Stimulated activated CD8-positive, alpha-beta memory T cell treated with anti-CD3 and anti-CD28 coated beads, Interleukin-7, amount 100 ng/mL, for 4 hours (primary cell): Measurements from ENCODE around the gene ZMIZ2.

ENCODE experiments used
- DNase-seq, 2 donors: peaks; one replicate each; pipeline ENCODE4 v3.0.0-alpha.2; 2020; ENCODE audit warnings: low read depth in 2 of 2

Gene ZMIZ2

DNA sequence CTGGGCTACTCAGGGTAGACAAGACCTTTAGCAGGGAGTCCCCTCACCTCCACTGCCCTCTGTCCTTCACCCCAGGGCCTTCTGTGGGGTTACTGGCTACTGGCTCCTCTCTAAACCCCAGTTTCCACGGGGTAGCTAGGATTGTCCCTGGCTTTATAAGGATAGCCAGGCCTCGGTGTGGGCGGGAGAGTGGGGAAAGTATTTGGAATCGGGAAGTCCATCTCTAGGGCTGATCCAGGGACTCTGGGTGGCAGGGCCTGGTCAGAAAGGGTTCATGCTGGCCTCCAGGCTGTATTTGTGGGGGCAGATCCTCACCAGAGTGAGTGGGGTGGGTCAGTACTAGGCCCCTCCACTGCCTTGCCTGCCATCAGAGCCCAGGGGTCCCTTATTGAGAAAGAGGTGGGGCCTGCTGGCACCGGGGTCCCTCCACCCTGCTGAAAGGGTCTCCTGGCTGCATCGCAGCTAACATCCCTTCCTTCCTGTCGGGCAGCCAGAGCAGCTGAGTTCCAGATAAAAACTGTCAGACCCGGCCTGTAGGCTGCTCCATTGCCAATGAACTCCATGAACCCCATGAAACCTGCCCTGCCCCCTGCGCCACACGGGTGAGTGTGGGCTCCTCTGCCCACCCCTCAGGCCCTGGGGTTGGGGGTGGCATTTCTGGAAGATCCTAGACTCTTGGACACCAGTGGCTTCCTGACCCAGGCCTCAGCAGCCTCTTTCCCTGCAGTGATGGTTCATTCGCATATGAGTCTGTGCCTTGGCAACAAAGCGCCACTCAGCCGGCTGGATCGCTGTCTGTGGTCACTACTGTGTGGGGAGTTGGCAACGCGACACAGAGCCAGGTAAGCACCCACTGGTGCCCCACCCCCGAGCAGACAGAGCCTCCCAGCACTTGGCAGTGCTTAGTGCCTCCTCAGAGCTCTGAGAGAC is 7.3 kb downstream of the ZMIZ2 start:
- no peak for DNase-seq

DNA sequence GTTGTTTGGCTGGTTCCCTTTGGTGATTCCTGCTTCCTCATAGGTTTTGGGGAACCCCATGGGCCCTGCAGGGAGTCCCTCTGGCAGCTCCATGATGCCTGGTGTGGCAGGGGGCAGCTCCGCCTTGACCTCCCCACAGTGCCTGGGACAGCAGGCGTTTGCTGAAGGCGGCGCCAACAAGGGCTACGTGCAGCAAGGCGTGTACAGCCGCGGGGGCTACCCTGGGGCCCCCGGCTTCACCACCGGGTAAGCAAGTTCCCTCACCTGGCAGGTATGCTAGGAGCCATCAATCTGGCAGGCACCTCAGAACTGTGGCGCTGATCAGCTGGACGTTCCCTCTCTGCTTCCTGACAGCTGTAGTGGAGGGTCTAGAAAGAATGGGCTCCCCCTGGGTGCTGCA is 8.3 kb downstream of the ZMIZ2 start:
- DNase-seq = no peak

DNA sequence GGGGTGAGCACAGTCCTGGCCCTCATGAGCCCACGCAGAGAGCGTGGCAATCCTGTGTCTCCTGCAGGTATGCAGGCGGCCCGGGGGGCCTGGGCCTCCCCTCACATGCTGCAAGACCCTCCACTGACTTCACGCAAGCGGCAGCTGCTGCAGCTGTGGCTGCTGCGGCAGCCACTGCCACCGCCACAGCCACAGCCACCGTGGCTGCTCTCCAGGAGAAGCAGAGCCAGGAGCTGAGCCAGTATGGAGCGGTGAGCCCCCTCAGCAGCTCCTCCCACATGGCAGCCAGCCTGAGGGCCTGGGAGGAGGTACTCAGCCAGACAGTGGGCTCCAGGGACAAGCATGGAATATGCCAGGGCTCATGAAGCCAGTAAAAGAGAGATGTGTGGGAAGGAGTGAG is 8.7 kb downstream of the ZMIZ2 start:
- DNase-seq = no peak

DNA sequence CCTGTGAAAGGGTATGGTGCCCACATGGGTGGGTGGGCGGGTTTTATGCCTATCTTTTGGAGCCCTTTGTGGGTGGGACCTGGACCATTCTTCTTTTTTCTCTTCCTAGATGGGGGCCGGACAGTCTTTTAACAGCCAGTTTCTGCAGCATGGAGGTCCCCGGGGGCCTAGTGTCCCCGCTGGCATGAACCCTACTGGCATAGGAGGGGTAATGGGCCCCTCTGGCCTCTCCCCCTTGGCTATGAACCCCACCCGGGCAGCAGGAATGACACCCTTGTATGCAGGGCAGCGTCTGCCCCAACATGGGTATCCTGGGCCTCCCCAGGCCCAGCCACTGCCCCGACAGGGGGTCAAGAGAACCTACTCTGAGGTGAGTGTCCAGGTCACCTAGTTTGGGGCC is 9.1 kb downstream of the ZMIZ2 start:
- no peak for DNase-seq

DNA sequence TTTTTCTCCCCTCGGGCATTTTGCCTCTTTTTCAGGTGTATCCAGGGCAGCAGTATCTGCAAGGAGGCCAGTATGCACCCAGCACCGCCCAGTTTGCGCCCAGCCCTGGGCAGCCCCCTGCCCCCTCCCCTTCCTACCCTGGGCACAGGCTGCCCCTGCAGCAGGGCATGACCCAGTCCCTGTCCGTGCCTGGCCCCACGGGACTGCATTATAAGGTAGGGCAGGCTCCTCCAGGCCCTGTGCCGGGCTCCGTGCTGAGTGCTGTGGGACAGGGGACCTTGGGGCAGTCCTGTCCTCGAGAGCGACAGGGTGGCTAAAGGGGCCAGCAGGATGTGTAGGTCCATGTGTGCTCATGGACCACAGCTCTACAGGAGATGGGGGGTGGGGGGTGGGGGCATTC is 10.6 kb downstream of the ZMIZ2 start:
- no peak for DNase-seq

DNA sequence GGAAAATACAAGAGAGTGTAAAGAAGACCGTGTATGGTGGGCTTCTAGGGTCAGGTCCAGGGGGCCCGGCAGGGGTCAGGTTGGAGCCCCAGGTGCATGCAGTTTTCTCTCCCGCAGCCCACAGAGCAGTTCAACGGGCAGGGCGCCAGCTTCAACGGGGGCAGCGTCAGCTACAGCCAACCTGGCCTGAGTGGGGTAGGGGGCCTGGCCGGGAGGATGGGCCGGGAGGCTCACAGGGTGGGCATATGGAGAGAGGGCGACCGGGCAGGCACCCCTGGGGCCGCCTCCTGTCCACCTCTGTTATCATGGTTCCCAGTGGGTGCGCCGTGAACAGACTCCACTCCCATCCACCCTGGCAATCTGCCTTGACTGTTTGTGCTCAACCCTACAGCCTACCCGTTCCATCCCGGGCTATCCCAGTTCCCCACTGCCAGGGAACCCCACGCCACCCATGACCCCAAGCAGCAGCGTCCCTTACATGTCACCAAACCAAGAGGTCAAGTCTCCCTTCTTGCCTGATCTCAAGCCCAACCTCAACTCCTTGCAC is 11.5 kb downstream of the ZMIZ2 start:
- no peak for DNase-seq

DNA sequence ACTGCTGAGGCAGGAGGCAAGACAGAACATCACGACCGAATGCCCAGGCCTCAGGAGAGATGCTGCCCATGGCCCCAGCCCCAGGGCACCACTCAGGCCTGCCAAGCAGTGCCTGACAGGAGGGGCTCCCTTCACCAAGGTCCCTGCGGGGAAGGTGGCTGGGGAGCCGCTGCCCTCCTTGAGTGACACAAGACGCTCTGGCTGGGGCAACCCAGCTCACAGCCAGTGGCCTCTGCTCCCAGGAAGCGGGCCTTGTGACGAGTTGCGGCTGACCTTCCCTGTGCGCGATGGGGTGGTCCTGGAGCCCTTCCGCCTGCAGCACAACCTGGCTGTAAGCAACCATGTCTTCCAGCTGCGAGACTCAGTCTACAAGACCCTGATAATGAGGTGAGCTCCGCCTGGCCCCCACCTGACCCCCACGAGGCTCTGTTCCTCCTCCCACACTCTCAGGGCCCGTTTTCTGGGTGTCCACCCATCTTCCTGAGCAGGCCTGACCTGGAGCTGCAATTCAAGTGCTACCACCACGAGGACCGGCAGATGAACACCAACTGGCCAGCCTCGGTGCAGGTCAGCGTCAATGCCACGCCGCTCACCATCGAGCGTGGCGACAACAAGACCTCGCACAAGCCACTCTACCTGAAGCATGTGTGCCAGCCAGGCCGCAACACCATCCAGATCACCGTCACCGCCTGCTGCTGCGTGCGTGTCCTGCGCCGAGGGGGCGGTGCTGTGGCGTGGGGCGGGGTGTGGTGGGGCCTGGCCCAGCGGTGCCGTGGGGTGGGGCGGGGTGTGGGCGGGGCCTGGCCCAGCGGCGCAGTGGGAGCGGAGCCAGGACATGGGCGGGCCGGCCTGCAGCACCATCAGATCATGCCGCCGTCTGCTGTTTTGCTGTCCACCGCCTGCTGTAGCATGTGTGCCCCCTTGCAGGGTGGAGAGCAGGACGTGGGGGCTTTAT is 12.8 kb downstream of the ZMIZ2 start:
- no peak for DNase-seq

DNA sequence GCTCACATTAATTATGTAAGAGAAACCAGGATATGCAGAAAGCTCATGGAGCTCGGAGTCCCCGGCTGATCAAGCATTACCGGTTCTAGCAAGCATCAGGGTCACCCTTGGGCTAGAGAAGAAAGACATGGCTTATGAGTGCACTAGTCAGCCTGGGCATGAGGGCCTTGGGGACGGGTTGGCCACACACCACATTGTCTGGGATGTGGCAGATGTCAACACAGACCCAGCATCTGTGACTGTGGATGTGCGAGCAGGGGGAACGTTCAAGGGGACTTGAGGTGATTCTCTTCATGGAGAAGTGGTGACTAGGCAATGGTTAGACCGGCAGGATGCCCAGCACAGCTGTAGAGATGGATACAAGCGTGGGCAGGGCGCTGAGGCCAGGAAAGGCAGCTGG is 13.7 kb downstream of the ZMIZ2 start:
- DNase-seq = no peak

DNA sequence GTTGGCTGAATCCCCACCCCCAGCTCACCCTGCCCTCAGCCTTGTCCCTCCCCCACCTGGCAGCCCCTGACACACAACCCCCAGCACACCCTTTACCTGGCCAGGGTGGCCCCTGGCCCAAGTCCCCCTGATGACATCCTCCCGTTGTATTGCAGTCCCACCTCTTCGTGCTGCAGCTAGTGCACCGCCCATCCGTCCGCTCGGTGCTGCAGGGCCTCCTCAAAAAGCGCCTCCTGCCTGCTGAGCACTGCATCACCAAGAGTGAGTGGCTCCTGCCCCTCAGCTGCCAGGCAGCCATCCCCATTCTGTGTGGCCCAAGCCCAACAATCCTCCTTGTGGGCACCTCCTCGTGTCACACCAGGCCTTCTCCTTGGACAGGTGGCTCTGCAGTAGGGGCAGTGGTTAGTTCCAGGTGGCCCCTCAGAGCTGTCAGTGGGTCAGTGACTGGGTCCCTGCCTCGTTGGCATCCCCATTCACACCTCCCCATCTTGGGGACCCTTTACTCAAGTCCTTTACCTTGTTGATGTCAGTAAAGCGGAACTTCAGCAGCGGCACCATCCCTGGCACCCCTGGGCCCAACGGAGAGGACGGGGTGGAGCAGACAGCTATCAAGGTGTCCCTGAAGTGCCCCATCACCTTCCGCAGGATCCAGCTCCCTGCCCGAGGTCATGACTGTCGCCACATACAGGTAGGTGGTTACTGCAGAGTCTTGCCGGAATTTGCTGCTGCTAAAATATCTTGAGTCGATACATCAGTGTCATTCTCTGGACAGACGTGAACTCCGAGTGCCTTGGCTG is 14.3 kb downstream of the ZMIZ2 start:
- DNase-seq = no peak

DNA sequence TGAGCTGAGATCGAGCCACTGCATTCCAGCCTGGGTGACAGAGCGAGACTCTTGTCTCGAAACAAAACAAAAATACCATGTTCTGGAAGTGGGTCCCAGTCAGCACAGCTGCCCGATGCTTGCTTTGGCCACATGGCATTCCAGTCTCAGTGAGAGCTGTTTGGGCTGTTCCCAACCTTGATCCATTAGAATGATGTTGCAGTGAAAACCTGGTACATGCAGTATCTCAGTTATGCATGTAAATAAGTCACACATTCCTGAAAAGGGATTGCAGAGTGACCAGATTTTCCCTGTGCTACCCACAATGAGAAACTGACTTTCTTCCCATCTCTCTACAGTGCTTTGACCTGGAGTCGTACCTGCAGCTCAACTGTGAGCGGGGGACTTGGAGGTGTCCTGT is 15.4 kb downstream of the ZMIZ2 start:
- no peak for DNase-seq

DNA sequence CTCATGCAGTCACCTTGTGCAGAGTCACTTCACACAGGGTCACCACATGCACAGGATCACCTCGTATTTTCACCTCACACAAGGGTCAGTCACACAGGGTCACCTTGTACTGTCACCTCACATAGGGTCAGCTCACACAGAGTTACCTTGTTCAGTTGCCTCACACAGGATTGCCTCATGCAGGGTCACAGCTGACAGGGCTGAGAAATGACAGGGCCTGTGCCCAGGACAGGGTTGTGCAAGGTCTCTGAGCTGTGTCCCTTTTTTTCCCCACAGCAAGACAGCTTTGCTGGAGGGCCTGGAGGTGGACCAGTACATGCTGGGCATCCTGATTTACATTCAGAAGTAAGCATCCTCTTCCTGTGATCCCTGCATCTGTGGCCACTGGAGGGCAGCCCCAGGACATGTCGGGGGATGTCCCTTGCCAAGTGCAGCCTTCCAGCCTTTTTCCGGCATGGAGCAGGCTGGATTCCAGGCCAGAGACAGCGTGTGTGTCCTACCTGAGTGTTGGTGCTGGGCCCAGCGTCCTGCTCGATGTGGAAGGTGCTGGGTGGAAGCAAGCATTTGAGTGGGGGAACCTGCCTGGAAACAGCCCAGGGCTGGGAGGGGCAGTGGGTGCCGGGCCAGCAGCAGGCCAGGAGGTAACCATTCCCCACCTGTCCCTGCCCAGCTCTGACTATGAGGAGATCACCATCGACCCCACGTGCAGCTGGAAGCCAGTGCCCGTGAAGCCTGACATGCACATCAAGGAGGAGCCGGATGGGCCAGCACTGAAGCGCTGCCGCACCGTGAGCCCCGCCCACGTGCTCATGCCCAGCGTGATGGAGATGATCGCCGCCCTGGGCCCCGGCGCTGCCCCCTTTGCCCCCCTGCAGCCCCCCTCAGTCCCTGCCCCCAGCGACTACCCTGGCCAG is 16.3 kb downstream of the ZMIZ2 start:
- no peak for DNase-seq

DNA sequence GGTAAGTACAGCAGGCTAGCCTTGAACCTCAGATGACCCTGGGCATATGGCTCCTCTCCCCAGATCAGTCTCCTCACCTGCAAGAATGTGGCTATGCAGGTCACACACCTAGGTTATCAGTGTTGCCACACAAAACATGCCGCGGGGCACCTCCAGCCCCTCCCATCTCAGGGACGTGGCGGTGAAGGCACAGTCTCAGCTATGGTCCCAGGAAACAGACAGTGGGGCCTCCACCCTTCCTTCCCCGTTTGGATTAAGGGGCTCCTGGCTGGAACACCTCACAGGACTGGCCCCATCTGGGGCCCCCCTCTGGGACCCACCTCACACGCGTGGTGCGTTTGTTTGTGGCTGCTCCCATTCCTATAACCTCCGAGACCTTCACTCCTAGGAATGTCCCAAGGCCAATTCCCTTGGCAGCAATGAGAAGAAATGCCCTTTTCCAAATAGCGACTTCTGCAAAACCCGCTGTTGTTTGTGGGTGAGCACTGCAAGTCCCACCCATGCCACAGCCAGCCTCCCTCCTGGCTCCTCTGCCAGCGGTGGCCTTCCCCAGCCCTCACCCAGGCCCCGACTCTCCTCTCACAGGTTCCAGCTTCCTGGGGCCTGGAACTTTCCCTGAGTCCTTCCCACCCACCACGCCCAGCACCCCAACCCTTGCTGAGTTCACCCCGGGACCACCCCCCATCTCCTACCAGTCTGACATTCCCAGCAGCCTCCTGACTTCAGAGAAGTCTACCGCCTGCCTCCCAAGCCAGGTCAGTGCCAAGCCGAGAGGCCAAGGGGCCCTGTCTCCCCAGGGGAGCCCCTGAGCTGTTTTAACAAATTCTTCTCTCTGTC is 17.1 kb downstream of the ZMIZ2 start:
- no peak for DNase-seq

DNA sequence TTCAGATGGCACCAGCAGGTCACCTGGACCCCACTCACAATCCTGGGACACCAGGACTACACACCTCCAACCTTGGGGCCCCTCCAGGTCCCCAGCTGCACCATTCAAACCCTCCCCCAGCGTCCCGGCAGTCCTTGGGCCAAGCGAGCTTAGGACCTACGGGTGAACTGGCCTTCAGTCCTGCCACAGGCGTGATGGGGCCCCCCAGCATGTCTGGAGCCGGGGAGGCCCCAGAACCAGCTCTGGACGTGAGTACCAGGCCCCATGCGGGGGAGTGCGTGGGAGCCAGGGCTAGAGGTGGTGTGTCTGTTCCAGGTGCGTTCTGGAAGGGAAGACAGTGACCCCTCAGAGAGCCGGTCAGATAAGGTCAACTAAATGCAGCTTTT is 17.8 kb downstream of the ZMIZ2 start:
- no peak for DNase-seq

DNA sequence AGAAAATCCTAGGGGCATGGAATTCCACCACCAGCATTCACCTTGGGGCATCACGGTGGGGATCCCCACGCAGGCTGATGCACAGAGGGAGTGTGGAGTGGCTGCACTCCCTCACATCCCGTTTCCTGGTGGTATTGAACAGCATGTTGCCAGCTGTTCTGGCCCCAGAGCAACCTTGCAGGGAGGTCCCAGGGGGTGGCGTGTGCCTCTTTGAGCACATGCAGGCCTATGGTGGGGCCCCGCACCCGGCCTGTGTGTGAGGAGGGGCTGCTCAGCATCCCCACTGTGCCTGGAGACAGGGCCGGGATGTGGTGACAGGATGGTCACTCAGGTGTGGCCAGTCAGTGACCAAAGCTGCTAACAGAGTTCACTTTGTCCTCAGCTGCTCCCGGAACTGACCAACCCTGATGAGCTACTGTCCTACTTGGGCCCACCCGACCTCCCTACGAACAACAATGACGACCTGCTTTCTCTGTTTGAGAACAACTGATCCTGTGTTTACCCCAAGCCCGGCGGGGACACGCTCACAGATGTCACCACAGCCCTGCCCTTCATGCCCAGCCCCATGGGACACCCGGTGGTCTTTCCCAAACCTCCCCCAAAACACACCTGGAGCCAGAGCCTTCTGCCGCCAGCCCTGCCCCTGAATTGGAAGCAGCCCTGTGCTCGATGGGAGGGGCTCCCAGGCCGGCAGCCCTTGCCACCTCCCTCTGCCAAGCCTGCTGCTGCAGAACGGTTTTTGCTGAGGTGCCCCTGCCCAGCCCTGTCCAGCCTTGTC is 18.7 kb downstream of the ZMIZ2 start:
- no peak for DNase-seq

DNA sequence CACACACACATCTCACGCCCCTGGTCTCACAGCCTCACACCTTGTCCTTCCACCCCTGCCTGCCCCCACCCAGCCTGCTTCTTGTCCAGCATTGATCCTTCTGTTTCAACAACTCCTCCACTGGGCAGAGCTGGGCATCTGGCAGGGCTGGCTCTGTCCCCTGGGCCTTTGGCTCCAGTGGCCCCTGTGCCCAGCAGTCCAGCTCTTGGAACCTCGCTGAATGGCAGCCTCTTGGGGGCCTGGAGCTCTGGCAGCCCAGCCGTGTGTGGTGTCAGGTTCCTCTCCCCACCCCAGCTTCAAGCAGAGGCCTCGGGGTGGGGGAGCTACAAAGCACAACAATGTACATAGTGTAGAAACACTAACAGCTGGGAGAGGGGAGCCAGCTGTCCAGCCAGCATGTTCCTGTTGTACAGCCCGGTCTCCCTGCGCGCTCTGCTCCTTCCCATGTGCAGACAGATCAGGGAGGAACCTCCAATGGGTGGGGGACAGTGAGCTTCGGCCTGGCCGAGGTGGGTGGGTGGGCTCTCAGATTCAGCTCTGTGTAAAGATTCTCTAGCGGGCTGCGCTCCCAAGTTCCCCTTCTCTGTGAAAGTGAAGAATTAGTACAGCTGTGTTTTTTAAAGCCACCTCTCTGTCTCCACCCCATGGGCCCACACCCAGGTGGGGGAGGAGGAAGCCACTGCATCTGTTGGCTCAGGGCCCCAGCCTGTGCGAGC is 19.4 kb downstream of the ZMIZ2 start:
- DNase-seq = no peak

DNA sequence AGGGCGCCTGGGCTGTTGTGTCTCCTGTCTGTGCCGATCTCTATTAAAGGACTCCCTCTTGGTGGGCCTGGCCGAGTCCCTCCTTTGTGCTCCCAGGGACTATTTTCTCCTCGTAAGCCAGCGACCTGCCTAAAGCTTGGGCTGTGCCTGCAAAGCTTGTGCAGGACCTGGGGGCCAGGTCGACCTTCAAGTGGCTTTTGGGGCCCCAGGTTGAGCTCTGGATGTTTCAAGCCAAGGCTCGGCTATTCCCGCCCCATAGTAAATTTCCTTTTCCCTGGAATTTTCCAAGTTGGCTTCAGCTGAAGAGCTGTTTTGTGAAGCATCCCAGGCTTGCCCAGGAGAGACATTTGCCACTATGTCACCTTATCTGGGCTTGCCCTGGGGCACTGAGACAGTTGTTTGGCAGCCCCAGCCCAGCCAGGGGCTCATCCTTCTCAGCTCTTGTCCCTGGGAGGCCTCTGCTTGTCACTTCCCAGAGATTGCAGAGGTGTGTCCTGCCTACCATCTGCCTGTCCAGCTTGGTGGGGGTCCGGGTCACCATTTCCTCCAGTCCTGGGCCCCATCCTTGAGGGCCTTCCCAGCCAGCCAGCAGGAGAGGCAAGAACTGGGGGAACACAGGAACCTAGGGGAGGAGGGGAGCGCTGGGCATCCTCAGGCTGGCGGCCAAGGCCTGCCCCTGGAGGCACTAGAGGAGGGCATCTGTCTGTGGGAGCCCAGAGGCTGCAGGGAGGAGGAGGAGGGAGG is 20.2 kb downstream of the ZMIZ2 start:
- no peak for DNase-seq

DNA sequence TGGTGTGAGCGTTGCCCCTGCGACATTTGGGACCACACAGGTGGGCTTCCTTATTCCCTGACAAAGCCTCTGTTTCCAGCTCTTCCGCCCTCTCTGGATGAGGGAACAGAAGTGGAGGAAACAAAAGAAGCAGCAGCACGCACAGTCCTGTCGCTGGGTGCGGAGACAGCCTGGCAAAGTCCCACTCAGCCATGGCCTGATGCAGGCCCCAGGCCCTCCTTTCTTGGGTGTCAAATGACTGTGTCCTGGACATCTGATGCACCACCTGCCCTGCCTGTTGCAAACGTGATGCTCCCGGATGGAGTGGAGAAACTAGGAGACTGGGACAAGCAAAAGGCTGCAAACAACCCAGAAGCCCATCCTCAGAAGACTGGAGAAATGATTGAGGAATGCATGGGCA is 20.7 kb downstream of the ZMIZ2 start:
- no peak for DNase-seq
